SK-N-MC (cell line): Measurements from ENCODE around the gene AFF3.

Experiments used
- EZH2 ChIP-seq: fragments of 200-600 bp; sonication (generic); IDR thresholded peaks from one replicate; pipeline ENCODE4 v1.6.1; 2017; ENCODE audit warnings: antibody characterized with exemption
- POLR2AphosphoS5 ChIP-seq: IDR thresholded peaks from 2 replicates; pipeline ENCODE4 v1.6.1; 2012; ENCODE audit warnings: mild to moderate bottlenecking, low read depth, low read length, borderline replicate concordance

DNA sequence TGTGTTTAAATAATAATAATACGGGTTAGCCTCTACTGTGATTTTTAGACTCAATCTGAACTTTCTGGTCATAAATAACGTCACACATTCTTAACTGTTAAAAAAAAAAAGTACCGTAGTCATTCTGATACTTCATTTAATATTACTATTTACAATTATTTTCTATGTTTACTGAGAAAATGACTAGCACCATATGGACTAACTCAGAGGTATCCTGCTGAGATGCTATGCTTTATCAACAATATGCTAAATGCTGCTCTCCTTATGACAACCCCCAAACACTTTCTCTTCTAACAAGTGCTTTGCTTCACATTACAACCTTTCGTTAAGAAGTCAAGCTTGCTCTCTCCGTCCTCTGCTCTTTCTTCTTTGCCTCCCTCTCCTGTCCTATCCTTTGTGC, 182.1 kb downstream of the AFF3 start:
- TF ChIP-seq EZH2 = no peak
- no peak for TF ChIP-seq POLR2AphosphoS5
